Heart left ventricle (tissue), 13 donors: ENCODE measurements around the gene SRGAP3.

Source experiments
- POLR2A ChIP-seq, 2 donors: fragments of 450-650 bp; IDR thresholded peaks; one replicate each; pipeline ENCODE4 v1.6.1; 2017; ENCODE audit warnings: antibody characterized with exemption in 2 of 2, mild to moderate bottlenecking in 2 of 2, moderate library complexity in 2 of 2
- TF ChIP-seq, protein P1 (sequence below), 12 donors: fragments of 200-600 bp; sonication (generic) in 4 of 12; IDR thresholded peaks; one replicate each; pipeline versions ENCODE4 v1.5.0 to v1.8.0; 2018 to 2022; ENCODE audit warnings: antibody characterized with exemption in 12 of 12, mild to moderate bottlenecking in 5 of 12
- donor health status: ischemic (EF 13 %, LVEDD 7.1; RV severe dilation, severe dysfunction).
- donor health status: DM: no; HTN: yes; CAD: no.
- donor health status: DM: no; HTN: no; CAD: no.
- donor health status: ischemic (EF 25% LVEDD 6.9; RV normal size, moderate dysfunction).
- donor health status: ischemic (EF 25% LVEDD 5.7; RV mildly dilated, moderate dysfunction).
- donor health status: ischemic (EF 35%, LVEDD 5.7; RV mildly dilated, moderate dysfunction).
- donor health status: nonischemic (EF 11% LVEDD 7.7; RV severe dilation, severe dysfunction).
- donor health status: DM: yes; HTN: yes; CAD: no.
- donor health status: PGD.
- donor health status: ischemic (EF 29% LVEDD 5.4; RV normal size, mild dysfunction).
- donor health status: nonischemic (EF 23%, LVEDD 6.1; RV moderate dilation, normal function).

DNA sequence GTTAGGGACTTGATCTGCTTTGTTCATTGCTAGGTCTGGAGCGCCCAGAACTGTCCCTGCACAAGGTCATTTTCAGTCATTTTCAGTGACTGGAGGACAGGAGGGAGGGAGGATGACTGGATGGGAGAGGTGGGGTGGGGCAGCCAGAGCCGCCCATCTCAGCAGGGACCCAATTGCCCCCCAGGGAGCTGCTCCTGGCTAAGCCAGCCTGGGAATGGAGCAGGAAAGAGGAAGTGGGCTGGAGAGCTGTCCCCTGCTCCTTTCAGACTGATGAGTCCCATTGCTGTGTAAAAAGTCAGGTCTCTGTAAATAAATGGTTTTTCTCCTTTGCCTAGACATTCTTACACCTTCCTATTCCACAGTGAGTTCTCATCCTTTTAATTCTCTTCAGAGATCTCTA is 187.8 kb downstream of the SRGAP3 start:
- TF ChIP-seq, protein P1, sequence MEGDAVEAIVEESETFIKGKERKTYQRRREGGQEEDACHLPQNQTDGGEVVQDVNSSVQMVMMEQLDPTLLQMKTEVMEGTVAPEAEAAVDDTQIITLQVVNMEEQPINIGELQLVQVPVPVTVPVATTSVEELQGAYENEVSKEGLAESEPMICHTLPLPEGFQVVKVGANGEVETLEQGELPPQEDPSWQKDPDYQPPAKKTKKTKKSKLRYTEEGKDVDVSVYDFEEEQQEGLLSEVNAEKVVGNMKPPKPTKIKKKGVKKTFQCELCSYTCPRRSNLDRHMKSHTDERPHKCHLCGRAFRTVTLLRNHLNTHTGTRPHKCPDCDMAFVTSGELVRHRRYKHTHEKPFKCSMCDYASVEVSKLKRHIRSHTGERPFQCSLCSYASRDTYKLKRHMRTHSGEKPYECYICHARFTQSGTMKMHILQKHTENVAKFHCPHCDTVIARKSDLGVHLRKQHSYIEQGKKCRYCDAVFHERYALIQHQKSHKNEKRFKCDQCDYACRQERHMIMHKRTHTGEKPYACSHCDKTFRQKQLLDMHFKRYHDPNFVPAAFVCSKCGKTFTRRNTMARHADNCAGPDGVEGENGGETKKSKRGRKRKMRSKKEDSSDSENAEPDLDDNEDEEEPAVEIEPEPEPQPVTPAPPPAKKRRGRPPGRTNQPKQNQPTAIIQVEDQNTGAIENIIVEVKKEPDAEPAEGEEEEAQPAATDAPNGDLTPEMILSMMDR (IDR thresholded peaks at IDR 0.05) = no peak
- no peak for TF ChIP-seq POLR2A (IDR thresholded peaks at IDR 0.05)
